Activated CD4-positive, alpha-beta T cell treated with anti-CD3 and anti-CD28 coated beads, Interleukin-2, Interleukin-4, amounts not matched to agents 100 ng/mL and 50 ng/mL, durations not matched to agents 16 hours and 8 hours (primary cell): ENCODE measurements around the gene CEACAM7.
A peak's percentile ranks its signal among the peaks of the same experiment; 100 is the strongest.

Source experiments
- DNase-seq: peaks from one replicate; pipeline ENCODE4 v3.0.0-alpha.2; 2020; ENCODE audit warnings: low spot score

The CEACAM7 gene

DNA sequence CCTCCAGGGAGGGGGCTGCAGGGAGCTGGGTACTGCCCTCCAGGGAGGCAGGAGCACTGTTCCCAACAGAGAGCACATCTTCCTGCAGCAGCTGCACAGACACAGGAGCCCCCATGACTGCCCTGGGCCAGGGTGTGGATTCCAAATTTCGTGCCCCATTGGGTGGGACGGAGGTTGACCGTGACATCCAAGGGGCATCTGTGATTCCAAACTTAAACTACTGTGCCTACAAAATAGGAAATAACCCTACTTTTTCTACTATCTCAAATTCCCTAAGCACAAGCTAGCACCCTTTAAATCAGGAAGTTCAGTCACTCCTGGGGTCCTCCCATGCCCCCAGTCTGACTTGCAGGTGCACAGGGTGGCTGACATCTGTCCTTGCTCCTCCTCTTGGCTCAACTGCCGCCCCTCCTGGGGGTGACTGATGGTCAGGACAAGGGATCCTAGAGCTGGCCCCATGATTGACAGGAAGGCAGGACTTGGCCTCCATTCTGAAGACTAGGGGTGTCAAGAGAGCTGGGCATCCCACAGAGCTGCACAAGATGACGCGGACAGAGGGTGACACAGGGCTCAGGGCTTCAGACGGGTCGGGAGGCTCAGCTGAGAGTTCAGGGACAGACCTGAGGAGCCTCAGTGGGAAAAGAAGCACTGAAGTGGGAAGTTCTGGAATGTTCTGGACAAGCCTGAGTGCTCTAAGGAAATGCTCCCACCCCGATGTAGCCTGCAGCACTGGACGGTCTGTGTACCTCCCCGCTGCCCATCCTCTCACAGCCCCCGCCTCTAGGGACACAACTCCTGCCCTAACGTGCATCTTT lies 12.5 kb upstream of the CEACAM7 start:
- no peak for DNase-seq

DNA sequence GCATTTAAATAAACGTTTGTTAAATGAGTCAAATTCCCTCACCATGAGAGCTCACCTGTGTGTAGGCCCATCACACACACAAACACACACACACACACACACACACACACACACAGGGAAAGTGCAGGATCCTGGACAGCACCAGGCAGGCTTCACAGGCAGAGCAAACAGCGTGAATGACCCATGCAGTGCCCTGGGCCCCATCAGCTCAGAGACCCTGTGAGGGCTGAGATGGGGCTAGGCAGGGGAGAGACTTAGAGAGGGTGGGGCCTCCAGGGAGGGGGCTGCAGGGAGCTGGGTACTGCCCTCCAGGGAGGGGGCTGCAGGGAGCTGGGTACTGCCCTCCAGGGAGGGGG lies 11.9 kb upstream of the CEACAM7 start:
- DNase-seq, result no peak

DNA sequence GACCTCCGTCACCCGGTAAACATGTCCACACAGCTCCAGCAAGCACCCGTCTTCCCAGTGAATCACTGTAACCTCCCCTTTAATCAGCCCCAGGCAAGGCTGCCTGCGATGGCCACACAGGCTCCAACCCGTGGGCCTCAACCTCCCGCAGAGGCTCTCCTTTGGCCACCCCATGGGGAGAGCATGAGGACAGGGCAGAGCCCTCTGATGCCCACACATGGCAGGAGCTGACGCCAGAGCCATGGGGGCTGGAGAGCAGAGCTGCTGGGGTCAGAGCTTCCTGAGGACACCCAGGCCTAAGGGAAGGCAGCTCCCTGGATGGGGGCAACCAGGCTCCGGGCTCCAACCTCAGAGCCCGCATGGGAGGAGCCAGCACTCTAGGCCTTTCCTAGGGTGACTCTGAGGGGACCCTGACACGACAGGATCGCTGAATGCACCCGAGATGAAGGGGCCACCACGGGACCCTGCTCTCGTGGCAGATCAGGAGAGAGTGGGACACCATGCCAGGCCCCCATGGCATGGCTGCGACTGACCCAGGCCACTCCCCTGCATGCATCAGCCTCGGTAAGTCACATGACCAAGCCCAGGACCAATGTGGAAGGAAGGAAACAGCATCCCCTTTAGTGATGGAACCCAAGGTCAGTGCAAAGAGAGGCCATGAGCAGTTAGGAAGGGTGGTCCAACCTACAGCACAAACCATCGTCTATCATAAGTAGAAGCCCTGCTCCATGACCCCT lies 11.3 kb upstream of the CEACAM7 start:
- DNase-seq, result no peak

DNA sequence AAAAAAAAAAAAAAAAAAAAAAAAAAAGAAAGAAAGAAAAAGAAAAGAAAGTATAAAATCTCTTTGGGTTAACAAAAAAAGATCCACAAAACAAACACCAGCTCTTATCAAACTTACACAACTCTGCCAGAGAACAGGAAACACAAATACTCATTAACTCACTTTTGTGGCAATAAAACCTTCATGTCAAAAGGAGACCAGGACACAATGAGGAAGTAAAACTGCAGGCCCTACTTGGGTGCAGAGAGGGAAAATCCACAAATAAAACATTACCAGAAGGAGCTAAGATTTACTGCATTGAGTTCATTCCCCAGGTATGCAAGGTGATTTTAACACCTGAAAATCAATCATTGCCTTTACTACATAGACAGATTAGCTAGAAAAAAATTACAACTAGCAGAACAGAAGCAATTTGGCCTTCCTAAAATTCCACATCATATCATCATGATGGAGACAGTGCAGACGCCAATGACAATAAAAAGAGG lies 10.7 kb upstream of the CEACAM7 start:
- no peak for DNase-seq

DNA sequence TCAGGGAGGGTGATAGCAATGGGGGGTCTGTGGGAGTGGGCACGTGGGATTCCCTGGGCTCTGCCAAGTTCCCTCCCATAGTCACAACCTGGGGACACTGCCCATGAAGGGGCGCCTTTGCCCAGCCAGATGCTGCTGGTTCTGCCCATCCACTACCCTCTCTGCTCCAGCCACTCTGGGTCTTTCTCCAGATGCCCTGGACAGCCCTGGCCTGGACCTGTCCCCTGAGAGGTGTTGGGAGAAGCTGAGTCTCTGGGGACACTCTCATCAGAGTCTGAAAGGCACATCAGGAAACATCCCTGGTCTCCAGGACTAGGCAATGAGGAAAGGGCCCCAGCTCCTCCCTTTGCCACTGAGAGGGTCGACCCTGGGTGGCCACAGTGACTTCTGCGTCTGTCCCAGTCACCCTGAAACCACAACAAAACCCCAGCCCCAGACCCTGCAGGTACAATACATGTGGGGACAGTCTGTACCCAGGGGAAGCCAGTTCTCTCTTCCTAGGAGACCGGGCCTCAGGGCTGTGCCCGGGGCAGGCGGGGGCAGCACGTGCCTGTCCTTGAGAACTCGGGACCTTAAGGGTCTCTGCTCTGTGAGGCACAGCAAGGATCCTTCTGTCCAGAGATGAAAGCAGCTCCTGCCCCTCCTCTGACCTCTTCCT lies 9.3 kb upstream of the CEACAM7 start:
- DNase-seq, result no peak

DNA sequence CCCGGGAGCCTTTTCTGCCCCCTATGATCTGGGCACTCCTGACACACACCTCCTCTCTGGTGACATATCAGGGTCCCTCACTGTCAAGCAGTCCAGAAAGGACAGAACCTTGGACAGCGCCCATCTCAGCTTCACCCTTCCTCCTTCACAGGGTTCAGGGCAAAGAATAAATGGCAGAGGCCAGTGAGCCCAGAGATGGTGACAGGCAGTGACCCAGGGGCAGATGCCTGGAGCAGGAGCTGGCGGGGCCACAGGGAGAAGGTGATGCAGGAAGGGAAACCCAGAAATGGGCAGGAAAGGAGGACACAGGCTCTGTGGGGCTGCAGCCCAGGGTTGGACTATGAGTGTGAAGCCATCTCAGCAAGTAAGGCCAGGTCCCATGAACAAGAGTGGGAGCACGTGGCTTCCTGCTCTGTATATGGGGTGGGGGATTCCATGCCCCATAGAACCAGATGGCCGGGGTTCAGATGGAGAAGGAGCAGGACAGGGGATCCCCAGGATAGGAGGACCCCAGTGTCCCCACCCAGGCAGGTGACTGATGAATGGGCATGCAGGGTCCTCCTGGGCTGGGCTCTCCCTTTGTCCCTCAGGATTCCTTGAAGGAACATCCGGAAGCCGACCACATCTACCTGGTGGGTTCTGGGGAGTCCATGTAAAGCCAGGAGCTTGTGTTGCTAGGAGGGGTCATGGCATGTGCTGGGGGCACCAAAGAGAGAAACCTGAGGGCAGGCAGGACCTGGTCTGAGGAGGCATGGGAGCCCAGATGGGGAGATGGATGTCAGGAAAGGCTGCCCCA lies 8.5 kb upstream of the CEACAM7 start:
- no peak for DNase-seq

DNA sequence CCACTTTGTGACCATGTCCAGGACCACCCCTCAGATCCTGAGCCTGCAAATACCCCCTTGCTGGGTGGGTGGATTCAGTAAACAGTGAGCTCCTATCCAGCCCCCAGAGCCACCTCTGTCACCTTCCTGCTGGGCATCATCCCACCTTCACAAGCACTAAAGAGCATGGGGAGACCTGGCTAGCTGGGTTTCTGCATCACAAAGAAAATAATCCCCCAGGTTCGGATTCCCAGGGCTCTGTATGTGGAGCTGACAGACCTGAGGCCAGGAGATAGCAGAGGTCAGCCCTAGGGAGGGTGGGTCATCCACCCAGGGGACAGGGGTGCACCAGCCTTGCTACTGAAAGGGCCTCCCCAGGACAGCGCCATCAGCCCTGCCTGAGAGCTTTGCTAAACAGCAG lies 7.7 kb upstream of the CEACAM7 start:
- DNase-seq, result no peak

DNA sequence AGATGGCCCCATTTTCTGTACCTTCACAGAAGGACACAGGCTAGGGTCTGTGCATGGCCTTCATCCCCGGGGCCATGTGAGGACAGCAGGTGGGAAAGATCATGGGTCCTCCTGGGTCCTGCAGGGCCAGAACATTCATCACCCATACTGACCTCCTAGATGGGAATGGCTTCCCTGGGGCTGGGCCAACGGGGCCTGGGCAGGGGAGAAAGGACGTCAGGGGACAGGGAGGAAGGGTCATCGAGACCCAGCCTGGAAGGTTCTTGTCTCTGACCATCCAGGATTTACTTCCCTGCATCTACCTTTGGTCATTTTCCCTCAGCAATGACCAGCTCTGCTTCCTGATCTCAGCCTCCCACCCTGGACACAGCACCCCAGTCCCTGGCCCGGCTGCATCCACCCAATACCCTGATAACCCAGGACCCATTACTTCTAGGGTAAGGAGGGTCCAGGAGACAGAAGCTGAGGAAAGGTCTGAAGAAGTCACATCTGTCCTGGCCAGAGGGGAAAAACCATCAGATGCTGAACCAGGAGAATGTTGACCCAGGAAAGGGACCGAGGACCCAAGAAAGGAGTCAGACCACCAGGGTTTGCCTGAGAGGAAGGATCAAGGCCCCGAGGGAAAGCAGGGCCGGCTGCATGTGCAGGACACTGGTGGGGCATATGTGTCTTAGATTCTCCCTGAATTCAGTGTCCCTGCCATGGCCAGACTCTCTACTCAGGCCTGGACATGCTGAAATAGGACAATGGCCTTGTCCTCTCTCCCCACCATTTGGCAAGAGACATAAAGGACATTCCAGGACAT lies 7.0 kb upstream of the CEACAM7 start:
- DNase-seq, result no peak

DNA sequence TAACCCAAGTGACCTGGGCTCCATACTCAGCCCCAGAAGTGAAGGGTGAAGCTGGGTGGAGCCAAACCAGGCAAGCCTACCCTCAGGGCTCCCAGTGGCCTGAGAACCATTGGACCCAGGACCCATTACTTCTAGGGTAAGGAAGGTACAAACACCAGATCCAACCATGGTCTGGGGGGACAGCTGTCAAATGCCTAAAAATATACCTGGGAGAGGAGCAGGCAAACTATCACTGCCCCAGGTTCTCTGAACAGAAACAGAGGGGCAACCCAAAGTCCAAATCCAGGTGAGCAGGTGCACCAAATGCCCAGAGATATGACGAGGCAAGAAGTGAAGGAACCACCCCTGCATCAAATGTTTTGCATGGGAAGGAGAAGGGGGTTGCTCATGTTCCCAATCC lies 6.1 kb upstream of the CEACAM7 start:
- DNase-seq, result no peak

DNA sequence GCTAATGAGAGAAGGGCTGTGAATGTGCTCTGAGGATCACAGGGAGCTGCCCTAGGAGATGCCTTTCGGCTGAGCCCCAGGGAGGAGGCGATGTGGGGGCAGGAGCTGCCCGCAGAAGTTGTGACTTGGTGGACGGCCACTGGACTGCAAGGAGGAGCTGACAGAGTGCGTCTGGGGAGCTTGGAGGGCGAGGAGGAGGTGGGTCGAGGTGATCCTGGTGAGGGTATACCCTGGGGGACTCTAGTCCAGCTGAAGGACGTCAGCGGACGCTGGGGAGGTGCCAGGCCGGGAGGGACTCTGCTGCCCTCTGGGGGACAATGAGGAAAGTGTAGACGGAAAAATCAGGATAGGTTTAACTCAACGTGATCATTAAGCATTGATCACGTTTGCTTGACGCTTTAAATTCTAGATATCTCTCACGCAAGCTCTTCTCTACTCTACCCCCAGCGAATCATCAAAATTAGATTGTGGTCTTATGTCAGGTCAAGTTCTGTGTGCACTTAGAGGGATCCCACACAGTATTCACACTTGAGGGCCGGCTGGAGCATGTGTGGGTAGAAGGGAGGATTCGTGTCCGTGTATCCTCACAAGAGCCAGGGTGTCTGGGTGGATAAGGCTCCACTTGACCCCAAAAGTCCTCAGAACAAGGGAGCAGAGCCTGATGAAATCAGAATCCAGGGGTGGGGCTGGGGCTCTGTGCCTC lies 3.3 kb upstream of the CEACAM7 start:
- peak; percentile 27 for DNase-seq

DNA sequence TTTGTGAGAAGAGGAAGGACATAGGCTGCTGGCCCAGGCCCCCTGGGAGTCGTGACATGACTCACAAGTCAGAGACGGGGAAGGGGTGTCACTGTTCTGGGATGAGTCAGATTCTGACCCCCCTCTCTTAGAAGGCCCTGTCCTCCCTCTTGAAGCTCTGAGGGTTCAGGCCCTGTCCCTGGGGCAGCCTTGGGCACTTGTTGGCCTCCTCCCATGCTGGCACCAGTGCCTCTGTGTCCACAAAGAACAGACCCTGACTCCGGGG lies 2.7 kb upstream of the CEACAM7 start:
- DNase-seq, result no peak

DNA sequence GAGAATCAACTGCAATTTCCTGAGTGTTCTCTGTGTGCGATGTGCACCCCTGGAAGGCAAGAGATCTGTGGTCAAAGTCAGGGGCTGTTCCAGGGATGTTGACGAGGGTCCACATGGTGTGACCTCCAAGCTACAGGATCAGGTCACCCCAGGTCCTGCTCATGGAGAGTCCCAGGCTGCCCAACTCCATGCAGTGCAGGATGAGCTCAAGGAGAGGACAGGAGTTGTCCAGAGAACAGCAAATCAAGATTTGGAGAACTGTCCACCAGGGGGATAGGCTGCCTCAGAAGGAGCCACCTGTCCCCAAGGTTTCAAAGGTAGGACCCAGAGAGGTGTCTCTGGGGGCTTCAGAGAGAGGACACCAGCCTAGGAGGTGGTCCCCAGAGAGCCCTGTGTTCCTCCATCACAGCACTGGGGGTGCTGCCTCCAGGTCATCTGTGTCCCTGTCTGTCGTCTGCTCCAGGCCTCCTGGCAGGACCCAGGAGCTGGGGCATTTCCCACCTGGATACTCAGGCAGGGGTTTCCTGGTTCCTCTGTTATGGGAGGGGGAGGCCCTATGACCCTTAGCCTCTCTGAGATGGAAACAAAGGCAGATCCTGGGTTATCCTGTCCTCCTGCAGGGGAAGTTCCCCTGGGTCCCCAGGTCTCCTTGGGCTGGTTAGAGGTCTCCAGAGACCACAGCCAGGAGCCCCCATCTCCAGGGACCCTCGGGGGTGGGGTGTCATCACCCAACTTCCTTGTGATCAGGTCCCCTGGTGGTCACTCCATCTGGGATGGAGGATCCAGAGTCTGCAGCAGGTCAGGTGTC lies 2.1 kb upstream of the CEACAM7 start:
- no peak for DNase-seq

DNA sequence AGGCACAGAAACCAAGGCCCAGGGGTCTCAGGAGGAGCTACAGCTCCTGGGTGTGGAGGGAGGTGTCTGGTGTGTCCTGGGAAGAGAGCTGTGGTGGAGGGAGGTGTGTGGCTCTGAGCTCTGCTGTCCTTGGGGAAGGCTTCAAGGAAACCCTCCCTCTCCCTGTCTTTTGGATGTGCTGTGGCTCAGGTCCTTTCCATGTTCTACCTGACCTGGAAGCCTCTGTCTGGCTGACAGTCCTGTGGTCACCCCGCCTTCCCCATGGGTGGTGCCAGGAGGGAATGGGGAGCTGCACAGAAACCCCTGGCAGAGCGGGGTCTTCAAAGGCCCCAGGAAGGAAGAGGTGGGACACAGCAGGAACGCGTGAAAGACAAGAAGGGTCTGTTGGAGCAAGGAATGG lies 617 bp upstream of the CEACAM7 start:
- no peak for DNase-seq

DNA sequence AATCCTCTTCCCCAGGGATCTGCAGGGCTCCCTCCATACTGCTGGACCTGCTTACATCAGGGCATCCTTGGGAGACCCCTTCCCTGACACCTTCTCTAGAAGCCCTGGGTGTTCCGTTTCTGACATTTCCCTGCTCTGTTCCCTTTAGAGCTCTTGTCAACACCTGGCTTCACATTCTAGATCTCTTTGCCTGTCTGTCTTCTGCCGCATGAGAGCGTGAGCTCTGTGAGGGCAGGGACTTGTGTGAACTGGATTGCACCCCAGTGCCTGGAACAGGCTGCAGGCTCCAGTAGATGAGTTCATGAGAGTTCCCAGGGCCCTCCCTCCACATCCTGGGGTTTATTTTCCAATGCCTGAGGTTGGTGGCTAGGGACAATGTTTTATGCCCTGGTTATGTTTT lies 651 bp downstream of the CEACAM7 start:
- no peak for DNase-seq

DNA sequence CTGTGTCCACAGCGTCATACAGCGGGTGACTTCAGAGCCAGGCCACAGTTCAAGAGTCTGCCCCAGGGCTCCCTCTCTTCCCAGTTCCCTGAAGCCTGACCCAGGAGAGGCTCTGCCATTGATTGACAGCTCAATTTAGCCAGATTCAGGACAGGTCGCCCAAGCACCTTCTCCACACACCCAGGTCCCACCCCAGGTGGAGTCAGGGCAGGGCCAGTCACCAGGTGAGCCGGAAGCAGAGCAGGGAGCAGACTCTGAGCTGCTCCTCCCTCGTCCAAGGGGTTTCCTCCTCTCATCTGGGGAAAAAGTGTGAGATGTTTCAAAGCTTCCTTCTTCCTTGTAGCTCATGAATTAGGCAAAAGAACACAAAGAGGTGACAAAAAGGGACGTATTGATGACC lies 5.6 kb downstream of the CEACAM7 start:
- DNase-seq, result no peak

DNA sequence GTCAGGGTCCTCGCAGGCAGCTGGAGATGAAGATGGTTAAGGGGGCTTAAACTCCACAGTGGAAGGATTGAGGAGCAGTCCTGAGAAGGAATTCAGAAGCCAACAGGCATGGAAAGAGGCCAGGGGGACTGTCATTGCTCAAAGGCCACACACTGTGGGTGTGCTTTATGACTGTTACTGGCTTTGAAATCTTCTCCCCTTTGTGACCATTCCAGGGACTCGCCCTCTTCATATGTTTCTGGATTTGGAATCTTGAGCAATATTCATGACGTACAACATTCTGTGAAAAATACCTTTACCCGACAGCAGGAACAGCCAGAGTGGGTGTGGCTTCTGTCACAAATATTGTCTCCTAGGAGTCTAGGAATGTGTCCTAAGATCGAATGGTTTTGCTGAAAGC lies 16.6 kb downstream of the CEACAM7 start:
- no peak for DNase-seq

DNA sequence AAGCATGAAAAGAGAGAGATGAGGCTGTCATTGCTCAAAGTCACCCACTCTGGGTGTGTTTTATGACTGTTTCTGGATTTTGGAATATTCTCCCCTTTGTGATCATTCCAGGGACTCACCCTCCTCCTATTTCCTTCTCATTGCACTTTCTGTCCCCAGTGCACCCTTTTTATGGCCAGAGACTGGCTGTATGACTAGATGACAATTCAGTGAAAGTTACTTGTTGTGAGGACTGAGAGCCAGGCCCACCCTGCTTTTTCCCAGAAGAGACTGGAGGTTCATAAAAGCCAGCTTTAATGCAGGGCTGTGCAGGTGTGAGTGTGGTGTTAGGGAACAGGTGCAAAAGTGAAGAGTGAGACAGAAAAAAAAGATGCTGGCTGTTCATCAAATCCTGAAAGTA lies 17.3 kb downstream of the CEACAM7 start:
- DNase-seq, result no peak

DNA sequence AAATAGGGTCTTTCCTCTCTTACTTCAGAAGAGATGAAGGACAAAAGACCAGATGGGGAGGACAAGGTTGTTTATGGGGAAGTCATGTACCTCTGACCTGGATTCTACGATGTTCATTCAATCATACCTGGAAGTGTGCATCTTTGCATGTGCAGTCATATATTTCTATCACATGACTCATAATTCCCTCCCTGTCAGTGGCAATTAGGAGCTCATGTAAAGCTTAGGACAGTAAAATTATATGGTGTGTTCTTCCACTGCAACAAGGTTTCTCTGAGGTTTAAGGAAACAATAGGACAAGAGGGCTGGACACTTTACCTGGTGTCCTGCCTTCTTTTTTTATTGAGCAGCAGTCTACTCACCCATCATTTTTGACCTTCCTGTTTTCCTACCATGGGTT lies 19.8 kb downstream of the CEACAM7 start:
- no peak for DNase-seq

DNA sequence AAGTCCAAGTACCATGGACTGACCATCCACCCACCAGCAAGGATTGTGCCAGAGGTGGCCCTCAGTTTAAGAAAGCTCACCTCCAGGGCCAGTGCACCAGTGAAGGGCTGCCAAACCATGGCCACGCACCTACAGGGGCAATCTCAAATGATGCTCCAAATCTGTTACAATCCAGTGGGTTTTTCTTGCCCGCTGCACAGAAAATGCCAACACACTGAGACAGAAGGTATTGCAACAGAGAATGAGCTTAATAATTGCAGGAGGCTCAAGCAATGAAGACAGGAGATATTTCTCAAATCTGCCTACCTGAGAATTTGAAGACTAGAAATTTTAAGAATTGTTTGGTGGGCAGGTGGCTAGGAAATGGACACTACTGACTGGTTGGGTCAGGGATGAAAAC lies 22.0 kb downstream of the CEACAM7 start:
- DNase-seq, result no peak

DNA sequence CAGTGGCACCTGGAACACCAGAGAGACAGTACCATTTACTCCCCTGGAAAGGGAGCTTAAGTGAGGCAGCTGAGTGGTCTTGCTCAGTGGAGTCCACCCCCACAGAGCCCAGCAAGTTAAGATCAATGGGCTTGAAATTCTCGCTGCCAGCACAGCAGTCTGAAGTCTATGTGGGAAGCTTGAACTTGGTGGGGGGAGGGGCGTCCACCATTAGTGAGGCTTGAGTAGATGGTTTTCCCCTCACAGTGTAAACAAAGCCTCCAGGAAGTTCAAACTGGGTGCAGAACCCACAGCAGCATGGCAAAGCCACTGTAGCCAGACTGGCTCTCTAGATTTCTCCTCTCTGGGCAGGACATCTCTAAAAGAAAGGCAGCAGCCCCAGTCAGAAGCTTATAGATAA lies 30.9 kb downstream of the CEACAM7 start:
- no peak for DNase-seq
